Suppressor macrophage (primary cell): Measurements from ENCODE around the gene ITGB1BP2.
A peak's percentile ranks its signal among the peaks of the same experiment; 100 is the strongest.
"Not testable (repeated sequence)": the region's sequence is repeated elsewhere in the genome, so short reads cannot be mapped to it uniquely, and the experiment has no call there.

Experiments
- DNase-seq, 4 experiments: peaks; one replicate each; pipeline ENCODE4 v3.0.0-alpha.2; 2020 to 2022
- total RNA-seq, 17 experiments: gene quantifications; one replicate each; lab custom pipeline; 2026; ENCODE audit warnings: mixed read lengths in 6 of 17, inconsistent platforms in 3 of 17; lab: John Stamatoyannopoulos, UW

ITGB1BP2 gene
- 0.04 to 1.5 (median 0.53) reads per million in 17 experiments for total RNA-seq

- peak; percentile 10 to 51 (median 44) for DNase-seq
Observed at GRCh38 chrX:71301195-71301924, at the start of gene ITGB1BP2. Gene ITGB1BP2, plus strand, starts transcription at chrX:71301750. Its CDS starts 57 bp downstream, at chrX:71301807.

GRCh38 chrX:71252221-71252620, 49.3 kb upstream of the ITGB1BP2 start:
- no peak for DNase-seq

GRCh38 chrX:71253253-71254091, 48.1 kb upstream of the ITGB1BP2 start:
- DNase-seq = peak; percentile 34 to 65 (median 44)

- DNase-seq = peak; percentile 85 to 93 (median 89)
Observed at GRCh38 chrX:71254092-71254963, 47.2 kb upstream of the ITGB1BP2 start, which contains the start of gene ZMYM3. Gene ZMYM3, minus strand, starts transcription at chrX:71254140. Its CDS starts 885 bp downstream, at chrX:71253255.

GRCh38 chrX:71256051-71256450, 45.5 kb upstream of the ITGB1BP2 start:
- no peak for DNase-seq

- DNase-seq = no peak
Observed at GRCh38 chrX:71256856-71257255, 44.7 kb upstream of the ITGB1BP2 start.

- not testable (repeated sequence) for DNase-seq
Observed at GRCh38 chrX:71268624-71269023, 32.9 kb upstream of the ITGB1BP2 start.

GRCh38 chrX:71269801-71270395, 31.7 kb upstream of the ITGB1BP2 start:
- no peak for DNase-seq

- not testable (repeated sequence) for DNase-seq
Observed at GRCh38 chrX:71272313-71272712, 29.2 kb upstream of the ITGB1BP2 start.

- not testable (repeated sequence) for DNase-seq
Observed at GRCh38 chrX:71281300-71281699, 20.2 kb upstream of the ITGB1BP2 start.

GRCh38 chrX:71282514-71283402, 18.8 kb upstream of the ITGB1BP2 start:
- DNase-seq = no peak

GRCh38 chrX:71283403-71284143, 18.0 kb upstream of the ITGB1BP2 start, which contains the start of gene NONO:
Gene NONO, plus strand, starts transcription at chrX:71283635. Its CDS starts 7,003 bp downstream, at chrX:71290638.
- peak; percentile 94 to 98 (median 96) for DNase-seq

- DNase-seq = no peak
Observed at GRCh38 chrX:71285929-71286328, 15.6 kb upstream of the ITGB1BP2 start.

- DNase-seq = no peak
Observed at GRCh38 chrX:71291381-71291780, 10.2 kb upstream of the ITGB1BP2 start.

GRCh38 chrX:71292669-71293365, 8.7 kb upstream of the ITGB1BP2 start:
- no peak for DNase-seq

- no peak for DNase-seq
Observed at GRCh38 chrX:71296806-71297205, 4.7 kb upstream of the ITGB1BP2 start.

- no peak for DNase-seq
Observed at GRCh38 chrX:71298119-71298518, 3.4 kb upstream of the ITGB1BP2 start.

- DNase-seq = not testable (repeated sequence)
Observed at GRCh38 chrX:71300064-71300463, 1.5 kb upstream of the ITGB1BP2 start.

- DNase-seq = not testable (repeated sequence)
Observed at GRCh38 chrX:71300495-71300894, 1.1 kb upstream of the ITGB1BP2 start.
